GM12878 (cell line): ENCODE data around the gene ZNF428. TPM values are rescaled to one million over a fixed set of nuclear protein-coding genes. Genes with fewer than 3 reads are reported as not detected.

Experiments
- ATAC-seq: fragments of 200-7000 bp; cut with Tn5 transposase; 3 replicates; pipeline ENCODE4 v1.9.1; 2020; ENCODE audit warnings: mild to moderate bottlenecking, moderate library complexity
- BruUV-seq: library from RNA; stranded (reverse); fragments of 400-500 nt; replicated peaks from 2 replicates; lab custom pipeline; 2021; lab: Mats Ljungman, UMichigan
- CTCF ChIA-PET: fragments of 300-600 bp; sonication (Branson Sonifier 250); formaldehyde crosslinking; extraction: SDS; loops from one replicate; lab custom pipeline; 2021; ENCODE audit warnings: inconsistent platforms; lab: Yijun Ruan, JAX
- POLR2A ChIA-PET: fragments of 350-600 bp; formaldehyde crosslinking; extraction: SDS; loops from one replicate; lab custom pipeline; 2021; ENCODE audit warnings: inconsistent platforms; lab: Charles Lee
- RAD21 ChIA-PET: fragments of 300-600 bp; sonication (Branson Sonifier 250); formaldehyde crosslinking; loops from one replicate; lab custom pipeline; 2023; ENCODE audit warnings: antibody characterized with exemption; ENCODE audit not compliant: unreplicated experiment; lab: Charles Lee
- SMC1A ChIA-PET: fragments of 300-600 bp; sonication (Branson Sonifier 250); formaldehyde crosslinking; loops from one replicate; lab custom pipeline; 2023; ENCODE audit not compliant: unreplicated experiment, uncharacterized antibody; lab: Charles Lee
- DNase-seq: peaks from one replicate; pipeline ENCODE4 v3.0.0-alpha.2; 2011; ENCODE audit warnings: low read depth, low spot score
- FAIRE-seq: peaks from 3 replicates; lab custom pipeline; 2011; peaks lifted over from hg19 to GRCh38; lab: Jason Lieb, UNC
- H2AFZ ChIP-seq: 2 replicates; pipeline ENCODE4 v1.6.0; 2011; ENCODE audit warnings: low read depth, low read length, control low read depth; ENCODE audit not compliant: control insufficient read depth
- H3K27ac ChIP-seq: 2 replicates; pipeline ENCODE4 v1.5.1; 2011; ENCODE audit warnings: control low read depth; ENCODE audit not compliant: control insufficient read depth, insufficient read depth
- H3K27me3 ChIP-seq, 2 experiments: replicated peaks in 1 of 2; 2 replicates each; pipeline versions ENCODE4 v1.6.0 to v1.6.1; 2011; ENCODE audit warnings: low read length in 1 of 2; ENCODE audit not compliant: control insufficient read depth in 2 of 2, insufficient read depth in 2 of 2
- H3K36me3 ChIP-seq, 2 experiments: 2 replicates each; pipeline ENCODE4 v1.5.1; 2011; ENCODE audit warnings: low read length in 1 of 2; ENCODE audit not compliant: control insufficient read depth in 2 of 2, insufficient read depth in 2 of 2
- H3K4me1 ChIP-seq: 2 replicates; pipeline ENCODE4 v1.6.1; 2011; ENCODE audit warnings: mild to moderate bottlenecking, low read length, moderate library complexity, mixed read lengths; ENCODE audit not compliant: control insufficient read depth, insufficient read depth
- H3K4me2 ChIP-seq: 2 replicates; pipeline ENCODE4 v1.6.0; 2011; ENCODE audit warnings: control low read depth; ENCODE audit not compliant: control insufficient read depth, insufficient read depth
- H3K4me3 ChIP-seq: fragments of 200-600 bp; sonication (generic); 2 replicates; pipeline ENCODE4 v1.5.1; 2016
- H3K79me2 ChIP-seq: 2 replicates; pipeline ENCODE4 v1.6.0; 2011; ENCODE audit warnings: low read length; ENCODE audit not compliant: control insufficient read depth, insufficient read depth
- H3K9ac ChIP-seq: 2 replicates; pipeline ENCODE4 v1.8.0; 2011; ENCODE audit warnings: low read length, control low read depth, mixed read lengths; ENCODE audit not compliant: control insufficient read depth, insufficient read depth
- H3K9me3 ChIP-seq: replicated peaks from 3 replicates; pipeline ENCODE4 v1.5.1; 2011; ENCODE audit warnings: mild to moderate bottlenecking, low read length; ENCODE audit not compliant: control insufficient read depth, insufficient read depth
- H4K20me1 ChIP-seq: 2 replicates; pipeline ENCODE4 v1.6.0; 2011; ENCODE audit not compliant: control insufficient read depth, insufficient read depth
- CHD4 ChIP-seq: fragments of 200-600 bp; sonication (generic); IDR thresholded peaks from 2 replicates; pipeline ENCODE4 v1.6.1; 2016; ENCODE audit warnings: mild to moderate bottlenecking
- EED ChIP-seq: sonication (generic); IDR thresholded peaks from 2 replicates; pipeline ENCODE4 v1.6.1; 2016; ENCODE audit warnings: antibody characterized with exemption, low read depth
- ESRRA ChIP-seq: IDR thresholded peaks from 2 replicates; pipeline ENCODE4 v1.6.1; 2012; ENCODE audit warnings: mild to moderate bottlenecking, low read length, improper control_type of control experiment
- ETV6 ChIP-seq, 2 experiments: fragments of 450-650 bp in 1 of 2; IDR thresholded peaks in 1 of 2; conservative IDR thresholded peaks in 1 of 2; 2 replicates each; pipeline ENCODE4 v1.6.1; 2014; ENCODE audit warnings: antibody characterized with exemption in 1 of 2, borderline replicate concordance in 1 of 2, low read depth in 1 of 2, mild to moderate bottlenecking in 1 of 2, moderate library complexity in 1 of 2
- POLR2A ChIP-seq: IDR thresholded peaks from 2 replicates; pipeline ENCODE4 v1.6.1; 2011; ENCODE audit warnings: low read depth, mild to moderate bottlenecking, low read length
- ZNF207 ChIP-seq: fragments of 450-650 bp; IDR thresholded peaks from 2 replicates; pipeline ENCODE4 v1.6.1; 2014; ENCODE audit warnings: antibody characterized with exemption, mild to moderate bottlenecking, borderline replicate concordance
- ZNF217 ChIP-seq: fragments of 450-650 bp; IDR thresholded peaks from 2 replicates; pipeline ENCODE4 v1.6.1; 2017; ENCODE audit warnings: antibody characterized with exemption, mild to moderate bottlenecking
- WGBS: methylation state at CpG from one replicate; pipeline ENCODE4 v1.1.6; 2016; ENCODE audit warnings: low lambda C conversion rate; ENCODE audit not compliant: insufficient replicate concordance, insufficient coverage; ENCODE audit errors: missing lambda C conversion rate; 5-methylcytosine and 5-hydroxymethylcytosine counted together
- in situ Hi-C: fragments of 300-500 bp; cut with MboI; formaldehyde crosslinking; loops from 9 replicates; pipeline ENCODE4 v1.14.3; 2018; ENCODE audit warnings: mixed read lengths
- intact Hi-C: fragments of 100-400 bp; cut with micrococcal nuclease; formaldehyde crosslinking; loops from one replicate; pipeline ENCODE4 v1.14.2; 2022; ENCODE audit not compliant: unreplicated experiment
- polyA plus RNA-seq, 11 experiments: library from polyadenylated mRNA; depleted of rRNA in 4 of 11; unstranded in 6 of 11; stranded (reverse) in 5 of 11; fragments of >200 nt; fragmentation: Nextera tagmentation in 4 of 11; fragmentation: Illumina TruSeq in 1 of 11; extraction: Ambion mirVana in 4 of 11; extraction: Trizol in 1 of 11; gene quantifications; 1 replicate in 1 of 11; 2 replicates in 10 of 11; pipeline versions ENCODE4 v1.2.1 to v1.2.3, GENCODE V29; 2011 to 2016; ENCODE audit warnings: inconsistent platforms in 2 of 11, missing spikeins in 2 of 11, low read depth in 1 of 11
- total RNA-seq, 4 experiments: library from RNA; depleted of rRNA in 3 of 4; stranded (reverse); fragments of >200 nt in 3 of 4; fragmentation: Illumina TruSeq in 1 of 4; extraction: Trizol in 1 of 4; gene quantifications; 2 replicates each; pipeline versions ENCODE4 v1.2.1 to v1.2.3, GENCODE V29; 2013 to 2021
- TF ChIP-seq, protein P1 (sequence below): IDR thresholded peaks from 2 replicates; pipeline ENCODE4 v1.6.1; 2012; ENCODE audit warnings: low read depth, low read length, improper control_type of control experiment
- TF ChIP-seq, protein P2 (sequence below), 3 experiments: IDR thresholded peaks in 2 of 3; conservative IDR thresholded peaks in 1 of 3; 2 replicates each; pipeline ENCODE4 v1.5.1; 2011; ENCODE audit warnings: low read depth in 3 of 3, low read length in 3 of 3, mild to moderate bottlenecking in 3 of 3, control low read depth in 2 of 3, moderate library complexity in 2 of 3, inconsistent platforms in 1 of 3, mixed read lengths in 1 of 3; ENCODE audit not compliant: control insufficient read depth in 2 of 3, insufficient read depth in 1 of 3; ENCODE audit errors: extremely low read depth in 1 of 3
- TF ChIP-seq, protein P3 (sequence below): fragments of 450-650 bp; IDR thresholded peaks from 2 replicates; pipeline ENCODE4 v1.6.1; 2017; ENCODE audit warnings: mild to moderate bottlenecking, moderate library complexity
- TF ChIP-seq, protein P4 (sequence below): IDR thresholded peaks from 2 replicates; pipeline ENCODE4 v1.6.1; 2012; ENCODE audit warnings: low read depth, low read length, improper control_type of control experiment

Gene ZNF428
- total and polyA plus RNA-seq, 10 of the 15 experiments (the other 5 are each of a cell fraction or from before 2014, with no cell fraction given) = 0.27 to 57.8 (median 20.4) TPM

DNA sequence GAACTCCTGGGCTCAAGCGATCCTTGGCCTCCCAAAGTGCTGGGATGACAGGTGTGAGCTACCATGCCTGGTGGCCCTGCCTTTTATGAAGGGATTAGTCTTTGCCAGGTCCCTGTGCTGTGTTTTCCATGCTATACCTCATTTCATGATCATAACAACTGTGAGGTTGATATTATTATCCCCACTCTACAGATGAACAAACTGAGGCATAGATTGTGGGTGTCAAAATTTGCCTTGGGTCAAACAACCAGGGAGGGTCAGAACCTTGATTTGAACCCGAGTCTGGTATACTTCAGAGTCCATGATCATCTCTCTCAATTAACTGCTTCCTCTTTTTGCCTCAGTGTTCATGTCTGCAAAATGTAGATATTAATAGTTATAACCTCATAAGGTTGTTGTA, 36.9 kb downstream of the ZNF428 start (continued):
- TF ChIP-seq, protein P1, sequence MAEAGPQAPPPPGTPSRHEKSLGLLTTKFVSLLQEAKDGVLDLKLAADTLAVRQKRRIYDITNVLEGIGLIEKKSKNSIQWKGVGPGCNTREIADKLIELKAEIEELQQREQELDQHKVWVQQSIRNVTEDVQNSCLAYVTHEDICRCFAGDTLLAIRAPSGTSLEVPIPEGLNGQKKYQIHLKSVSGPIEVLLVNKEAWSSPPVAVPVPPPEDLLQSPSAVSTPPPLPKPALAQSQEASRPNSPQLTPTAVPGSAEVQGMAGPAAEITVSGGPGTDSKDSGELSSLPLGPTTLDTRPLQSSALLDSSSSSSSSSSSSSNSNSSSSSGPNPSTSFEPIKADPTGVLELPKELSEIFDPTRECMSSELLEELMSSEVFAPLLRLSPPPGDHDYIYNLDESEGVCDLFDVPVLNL = no peak
- TF ChIP-seq EED (no peak), ZNF207 (no peak), ESRRA (no peak)
- TF ChIP-seq, protein P2, sequence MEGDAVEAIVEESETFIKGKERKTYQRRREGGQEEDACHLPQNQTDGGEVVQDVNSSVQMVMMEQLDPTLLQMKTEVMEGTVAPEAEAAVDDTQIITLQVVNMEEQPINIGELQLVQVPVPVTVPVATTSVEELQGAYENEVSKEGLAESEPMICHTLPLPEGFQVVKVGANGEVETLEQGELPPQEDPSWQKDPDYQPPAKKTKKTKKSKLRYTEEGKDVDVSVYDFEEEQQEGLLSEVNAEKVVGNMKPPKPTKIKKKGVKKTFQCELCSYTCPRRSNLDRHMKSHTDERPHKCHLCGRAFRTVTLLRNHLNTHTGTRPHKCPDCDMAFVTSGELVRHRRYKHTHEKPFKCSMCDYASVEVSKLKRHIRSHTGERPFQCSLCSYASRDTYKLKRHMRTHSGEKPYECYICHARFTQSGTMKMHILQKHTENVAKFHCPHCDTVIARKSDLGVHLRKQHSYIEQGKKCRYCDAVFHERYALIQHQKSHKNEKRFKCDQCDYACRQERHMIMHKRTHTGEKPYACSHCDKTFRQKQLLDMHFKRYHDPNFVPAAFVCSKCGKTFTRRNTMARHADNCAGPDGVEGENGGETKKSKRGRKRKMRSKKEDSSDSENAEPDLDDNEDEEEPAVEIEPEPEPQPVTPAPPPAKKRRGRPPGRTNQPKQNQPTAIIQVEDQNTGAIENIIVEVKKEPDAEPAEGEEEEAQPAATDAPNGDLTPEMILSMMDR (IDR thresholded peaks at IDR 0.05 in 2 of 3, conservative IDR thresholded peaks at IDR 0.05 in 1 of 3; ENCODE audit: control insufficient read depth in 2 of 3, extremely low read depth in 1 of 3, insufficient read depth in 1 of 3, low read depth in 3 of 3, low read length in 3 of 3) = no peak

DNA sequence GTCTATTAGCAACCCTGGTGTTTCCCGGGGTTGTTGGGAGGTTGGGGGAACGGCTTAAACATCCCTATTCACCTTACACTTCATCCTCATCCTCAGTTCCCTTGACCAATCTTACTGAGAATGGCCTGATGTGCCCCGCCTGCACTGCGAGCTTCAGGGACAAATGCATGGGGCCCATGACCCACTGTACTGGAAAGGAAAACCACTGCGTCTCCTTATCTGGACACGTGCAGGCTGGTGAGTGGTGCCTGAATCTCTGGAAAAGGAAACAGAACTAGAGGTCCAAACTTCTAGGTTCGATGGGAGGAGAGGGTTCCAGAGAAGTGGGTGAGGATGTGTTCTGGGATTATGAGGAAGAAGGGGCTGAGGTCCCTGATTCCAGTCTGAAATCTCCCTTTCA, 38.0 kb downstream of the ZNF428 start:
- WGBS = 54% methylated on average over 7 of the region's 7 CpGs
- H2AFZ ChIP-seq = no peak overlapping the region
- H3K9ac ChIP-seq = no peak overlapping the region
- ATAC-seq (no peak), DNase-seq (no peak), FAIRE-seq (no peak)
- H3K4me1 ChIP-seq = peaks cover 5% of the 10 kb centered on the region
- no peaks in the 10 kb centered on the region for H3K27me3 ChIP-seq
- RAD21 ChIA-PET = no interaction called here
- in situ Hi-C loops = no loop called here
- CTCF ChIA-PET = interaction anchor here (3.6 to 4.7 kb wide), 2 partner anchors 14 to 26 kb away, joined by 13 to 52 read pairs; partner anchors contain the start of genes IRGQ and ZNF576
- H3K4me2 ChIP-seq = no peak overlapping the region
- TF ChIP-seq, protein P3, sequence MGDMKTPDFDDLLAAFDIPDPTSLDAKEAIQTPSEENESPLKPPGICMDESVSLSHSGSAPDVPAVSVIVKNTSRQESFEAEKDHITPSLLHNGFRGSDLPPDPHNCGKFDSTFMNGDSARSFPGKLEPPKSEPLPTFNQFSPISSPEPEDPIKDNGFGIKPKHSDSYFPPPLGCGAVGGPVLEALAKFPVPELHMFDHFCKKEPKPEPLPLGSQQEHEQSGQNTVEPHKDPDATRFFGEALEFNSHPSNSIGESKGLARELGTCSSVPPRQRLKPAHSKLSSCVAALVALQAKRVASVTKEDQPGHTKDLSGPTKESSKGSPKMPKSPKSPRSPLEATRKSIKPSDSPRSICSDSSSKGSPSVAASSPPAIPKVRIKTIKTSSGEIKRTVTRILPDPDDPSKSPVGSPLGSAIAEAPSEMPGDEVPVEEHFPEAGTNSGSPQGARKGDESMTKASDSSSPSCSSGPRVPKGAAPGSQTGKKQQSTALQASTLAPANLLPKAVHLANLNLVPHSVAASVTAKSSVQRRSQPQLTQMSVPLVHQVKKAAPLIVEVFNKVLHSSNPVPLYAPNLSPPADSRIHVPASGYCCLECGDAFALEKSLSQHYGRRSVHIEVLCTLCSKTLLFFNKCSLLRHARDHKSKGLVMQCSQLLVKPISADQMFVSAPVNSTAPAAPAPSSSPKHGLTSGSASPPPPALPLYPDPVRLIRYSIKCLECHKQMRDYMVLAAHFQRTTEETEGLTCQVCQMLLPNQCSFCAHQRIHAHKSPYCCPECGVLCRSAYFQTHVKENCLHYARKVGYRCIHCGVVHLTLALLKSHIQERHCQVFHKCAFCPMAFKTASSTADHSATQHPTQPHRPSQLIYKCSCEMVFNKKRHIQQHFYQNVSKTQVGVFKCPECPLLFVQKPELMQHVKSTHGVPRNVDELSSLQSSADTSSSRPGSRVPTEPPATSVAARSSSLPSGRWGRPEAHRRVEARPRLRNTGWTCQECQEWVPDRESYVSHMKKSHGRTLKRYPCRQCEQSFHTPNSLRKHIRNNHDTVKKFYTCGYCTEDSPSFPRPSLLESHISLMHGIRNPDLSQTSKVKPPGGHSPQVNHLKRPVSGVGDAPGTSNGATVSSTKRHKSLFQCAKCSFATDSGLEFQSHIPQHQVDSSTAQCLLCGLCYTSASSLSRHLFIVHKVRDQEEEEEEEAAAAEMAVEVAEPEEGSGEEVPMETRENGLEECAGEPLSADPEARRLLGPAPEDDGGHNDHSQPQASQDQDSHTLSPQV = no peak
- TF ChIP-seq ZNF217 = no peak
- TF ChIP-seq, protein P4, sequence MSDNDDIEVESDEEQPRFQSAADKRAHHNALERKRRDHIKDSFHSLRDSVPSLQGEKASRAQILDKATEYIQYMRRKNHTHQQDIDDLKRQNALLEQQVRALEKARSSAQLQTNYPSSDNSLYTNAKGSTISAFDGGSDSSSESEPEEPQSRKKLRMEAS = no peak
- no peak for TF ChIP-seq ETV6 (conservative IDR thresholded peaks at IDR 0.05 in 1 of 2, IDR thresholded peaks at IDR 0.05 in 1 of 2; ENCODE audit: borderline replicate concordance in 1 of 2, low read depth in 1 of 2)
- no peak for TF ChIP-seq POLR2A
- no peak for TF ChIP-seq CHD4
- H4K20me1 ChIP-seq = no peaks in the 10 kb centered on the region
- POLR2A ChIA-PET = no interaction called here
- H3K79me2 ChIP-seq = no peaks in the 10 kb centered on the region
- no peaks in the 10 kb centered on the region for H3K9me3 ChIP-seq
- BruUV-seq = no TSS peak
- SMC1A ChIA-PET = no interaction called here
- no peak overlapping the region for H3K27ac ChIP-seq
- H3K4me3 ChIP-seq = no peak overlapping the region
- intact Hi-C loops = no loop called here
- no peaks in the 10 kb centered on the region; a peak in 1 of 4 replicates for H3K36me3 ChIP-seq
